Lung (tissue), 12 donors: ENCODE results near the gene AGPS. TPM values are rescaled to one million over a fixed set of nuclear protein-coding genes. Genes with fewer than 3 reads are reported as not detected.
"Not testable (repeated sequence)": the region's sequence is repeated elsewhere in the genome, so short reads cannot be mapped to it uniquely, and the experiment has no call there.

Experiments used
- ATAC-seq: fragments of 200-7000 bp; cut with Tn5 transposase; one replicate; pipeline ENCODE4 v1.9.1; 2020; ENCODE audit warnings: moderate number of reproducible peaks; ENCODE audit not compliant: insufficient read depth, low FRiP score
- DNase-seq, 3 donors: peaks; one replicate each; pipeline ENCODE4 v3.0.0-alpha.2; 2013 to 2017
- H3K27ac ChIP-seq, 2 donors: one replicate each; pipeline ENCODE4 v1.5.1; 2013; ENCODE audit warnings: mild to moderate bottlenecking in 2 of 2, moderate library complexity in 2 of 2, control low read depth in 1 of 2, inconsistent platforms in 1 of 2, low read depth in 1 of 2, low read length in 1 of 2
- H3K27me3 ChIP-seq, 3 donors: one replicate each; pipeline ENCODE4 v1.5.1; 2013; ENCODE audit warnings: low read length in 2 of 3; ENCODE audit not compliant: control insufficient read depth in 3 of 3, insufficient read depth in 3 of 3
- H3K36me3 ChIP-seq, 4 donors: one replicate each; pipeline ENCODE4 v1.5.1; 2013; ENCODE audit warnings: low read length in 4 of 4, mild to moderate bottlenecking in 1 of 4, moderate library complexity in 1 of 4; ENCODE audit not compliant: control insufficient read depth in 4 of 4, insufficient read depth in 4 of 4
- H3K4me1 ChIP-seq, 5 donors: one replicate each; pipeline ENCODE4 v1.5.1; 2013; ENCODE audit warnings: low read length in 5 of 5, mild to moderate bottlenecking in 2 of 5, moderate library complexity in 1 of 5; ENCODE audit not compliant: control insufficient read depth in 5 of 5, insufficient read depth in 5 of 5
- H3K4me3 ChIP-seq: one replicate; pipeline ENCODE4 v1.5.1; 2013; ENCODE audit warnings: mild to moderate bottlenecking, control low read depth, moderate library complexity
- H3K9ac ChIP-seq, 2 donors: one replicate each; pipeline ENCODE4 v1.5.1; 2013; ENCODE audit warnings: low read length in 2 of 2, control low read depth in 1 of 2; ENCODE audit not compliant: insufficient read depth in 1 of 2
- H3K9me3 ChIP-seq, 4 donors: one replicate each; pipeline ENCODE4 v1.5.1; 2013; ENCODE audit warnings: low read length in 3 of 4, mild to moderate bottlenecking in 1 of 4, moderate library complexity in 1 of 4; ENCODE audit not compliant: control insufficient read depth in 4 of 4, insufficient read depth in 3 of 4
- CTCF ChIP-seq: IDR thresholded peaks from 2 replicates; pipeline ENCODE4 v1.5.1; 2012; ENCODE audit warnings: mild to moderate bottlenecking; ENCODE audit errors: control extremely low read depth, extremely low read depth
- WGBS, 2 donors: extraction: QIAGEN DNeasy Blood & Tissue Kit; methylation state at CpG; one replicate each; pipeline ENCODE4 v1.1.7; 2013; 5-methylcytosine and 5-hydroxymethylcytosine counted together
- polyA plus RNA-seq, 2 donors: library from polyadenylated mRNA; stranded (reverse); fragments of 200-250 nt; gene quantifications; one replicate each; pipeline ENCODE4 v1.2.1, GENCODE V29; 2013
- total RNA-seq, 2 donors: library from RNA; depleted of rRNA in 1 of 2; stranded (reverse); fragments of >200 nt in 1 of 2; gene quantifications; one replicate each; pipeline ENCODE4 v1.2.1, GENCODE V29; 2014 to 2021
- donor health status: control.
- donor health status: control.
- donor health status: Bipolar disorder and iron deficiency.
- donor health status: healthy.
- donor health status: DM: yes; HTN: yes; CAD: no.

The AGPS gene
- total and polyA plus RNA-seq, 4 donors: 5.2 to 43.9 (median 23.8) TPM

GRCh38 chr2:177549171-177549570 lies 156.6 kb downstream of the AGPS start:
- peaks cover 0 to 5% (median 3%) of the 10 kb centered on the region in 5 donors for H3K4me1 ChIP-seq
- ATAC-seq (no peak), DNase-seq (no peak)
- no peaks in the 10 kb centered on the region for H3K36me3 ChIP-seq
- H3K9me3 ChIP-seq: no peaks in the 10 kb centered on the region
- no peak overlapping the region for H3K4me3 ChIP-seq
- H3K27me3 ChIP-seq: no peaks in the 10 kb centered on the region
- no peak overlapping the region for H3K9ac ChIP-seq
- H3K27ac ChIP-seq: no peak overlapping the region
- no peak for TF ChIP-seq CTCF

- ATAC-seq: no peak
These were observed 158.0 kb downstream of the AGPS start for GRCh38 chr2:177550264-177551200.

GRCh38 chr2:177551360-177551759 lies 158.8 kb downstream of the AGPS start:
- H3K4me3 ChIP-seq, H3K27ac ChIP-seq, DNase-seq, ATAC-seq, H3K27me3 ChIP-seq, H3K36me3 ChIP-seq, H3K9ac ChIP-seq, H3K9me3 ChIP-seq: not testable (repeated sequence)
- 85 to 89% methylated on average over 4 of the region's 4 CpGs for WGBS, 2 donors
- H3K4me1 ChIP-seq: peaks cover 0 to 11% (median 5%) of the 10 kb centered on the region in 5 donors

More at GRCh38 chr2:177550264-177551200, 158.0 kb downstream of the AGPS start:
- DNase-seq: no peak
- no peak overlapping the region for H3K9ac ChIP-seq
- no peak overlapping the region for H3K4me3 ChIP-seq
- peaks cover 0 to 5% (median 3%) of the 10 kb centered on the region in 5 donors for H3K4me1 ChIP-seq
- no peak for TF ChIP-seq CTCF
- 56 to 72% methylated on average over 5 of the region's 5 CpGs for WGBS, 2 donors
- no peaks in the 10 kb centered on the region for H3K36me3 ChIP-seq
- H3K27ac ChIP-seq: no peak overlapping the region
- H3K27me3 ChIP-seq: no peaks in the 10 kb centered on the region
- no peaks in the 10 kb centered on the region for H3K9me3 ChIP-seq

GRCh38 chr2:177551989-177552421 lies 159.4 kb downstream of the AGPS start:
- ATAC-seq: no peak
- no peak for TF ChIP-seq CTCF
- Histone ChIP-seq H3K9me3 (no peaks in the 10 kb centered on the region), H3K4me3 (peak overlapping the region; percentile 86), H3K9ac (peak overlapping the region; percentile 39 to 96), H3K27me3 (no peaks in the 10 kb centered on the region), H3K36me3 (no peaks in the 10 kb centered on the region), H3K4me1 (peaks cover 0 to 16% (median 5%) of the 10 kb centered on the region in 5 donors), H3K27ac (peak overlapping the region; percentile 94 to 99)
- WGBS, 2 donors: 59 to 62% methylated on average over 13 of the region's 13 CpGs
- peak; percentile 24 to 49 (median 40) for DNase-seq
